Ishikawa (cell line): ENCODE results near the gene GUCY2D.

Source experiments
- FOXM1 ChIP-seq: IDR thresholded peaks from 2 replicates; pipeline ENCODE4 v1.6.1; 2012; ENCODE audit warnings: low read depth, borderline replicate concordance
- RAD21 ChIP-seq: IDR thresholded peaks from 2 replicates; pipeline ENCODE4 v1.6.1; 2012; ENCODE audit warnings: low read depth

GRCh38 chr17:8051831-8052230 lies 49.4 kb downstream of the GUCY2D start:
- TF ChIP-seq RAD21 (no peak), FOXM1 (no peak)
